Caki2 (cell line): ENCODE results near the gene TCF20. TPM values are rescaled to one million over a fixed set of nuclear protein-coding genes. Genes with fewer than 3 reads are reported as not detected.

Experiments used
- DNase-seq: peaks from one replicate; pipeline ENCODE4 v3.0.0-alpha.2; 2015; ENCODE audit warnings: low read depth
- in situ Hi-C: cut with HindIII; loops from 2 replicates; pipeline ENCODE4 v1.10.0; 2016; ENCODE audit warnings: low sequenced_read_pairs, low pct_unique_long_range_greater_than_20kb, mixed read lengths
- total RNA-seq: library from RNA; depleted of rRNA; stranded (reverse); fragments of >200 nt; shearing (Covaris generic); gene quantifications from 2 replicates; pipeline ENCODE4 v1.2.3, GENCODE V29; 2014; ENCODE audit warnings: low replicate concordance; rRNA removed

The TCF20 gene
- total RNA-seq, 1 experiment from 2014 or later, result 16.9 TPM

DNA sequence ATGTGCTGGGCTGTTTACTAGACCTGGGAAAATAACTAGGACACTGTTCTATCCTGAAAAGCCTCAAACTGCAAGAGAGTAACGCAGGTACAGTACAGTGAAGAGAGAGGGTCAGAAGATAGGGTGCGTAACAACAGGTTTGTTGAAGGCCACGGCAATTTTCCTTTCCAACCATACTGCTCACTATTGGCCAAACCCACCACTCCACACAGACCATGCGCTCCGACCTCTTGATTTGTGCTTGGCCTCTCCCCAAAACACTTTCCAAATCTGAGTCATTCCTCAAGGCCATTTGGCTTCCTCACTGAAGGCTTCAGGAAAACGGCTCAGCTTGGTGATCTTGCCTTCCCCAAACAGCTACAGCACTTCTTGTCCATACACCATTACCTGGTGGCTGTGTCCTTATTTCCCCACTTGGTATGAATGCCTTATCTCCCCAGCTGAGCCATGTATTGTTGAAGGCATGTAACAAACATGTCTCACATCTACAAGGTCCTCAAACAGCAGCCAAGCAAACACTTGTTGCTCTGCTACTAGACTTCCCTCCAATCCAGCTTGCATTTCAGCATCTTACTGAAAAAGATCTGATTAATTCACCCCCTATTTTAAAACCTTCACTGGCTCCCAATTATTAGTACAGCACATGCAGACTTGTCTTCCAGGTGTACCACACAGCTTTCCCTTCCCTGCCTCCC lies 40.9 kb downstream of the TCF20 start:
- DNase-seq, result no peak
- in situ Hi-C loops, result no loop called here

DNA sequence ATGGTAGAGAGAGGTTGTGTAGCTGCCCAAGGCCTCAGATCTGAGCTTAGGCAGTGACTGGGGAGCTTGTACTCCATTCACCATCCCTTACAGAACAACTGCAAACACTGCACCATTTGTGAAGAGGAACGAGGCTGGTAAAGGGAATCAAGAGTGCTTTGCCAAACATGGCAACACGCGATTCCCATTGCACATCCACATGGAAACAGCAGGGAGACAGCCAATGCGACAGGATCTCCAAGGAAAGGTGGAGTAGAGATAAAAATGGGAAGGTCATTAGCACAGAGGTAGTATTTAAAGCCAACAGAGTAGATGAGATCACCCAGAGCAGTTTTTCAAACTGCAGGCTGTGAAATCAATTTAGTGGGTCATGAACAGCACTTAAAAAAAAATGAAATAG lies 42.0 kb downstream of the TCF20 start:
- in situ Hi-C loops, result no loop called here
- DNase-seq, result no peak

DNA sequence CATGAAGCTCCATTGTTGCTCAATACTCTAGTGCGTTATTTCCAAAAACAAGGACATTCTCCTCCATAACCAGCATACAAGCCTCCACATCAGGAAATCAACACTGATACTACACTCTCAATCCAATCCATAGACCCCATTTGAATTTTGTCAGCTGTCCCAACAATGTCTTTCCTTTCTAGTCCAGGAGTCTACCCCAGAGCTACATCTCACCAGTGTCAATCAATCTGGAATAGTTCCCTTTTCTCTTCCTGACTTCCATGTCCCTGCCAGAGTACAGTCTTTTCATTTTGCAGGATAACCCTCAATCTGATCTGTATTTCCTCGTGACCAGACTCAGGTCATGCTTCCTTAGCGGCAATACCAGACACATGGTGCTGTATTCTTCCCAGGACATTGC lies 43.0 kb downstream of the TCF20 start:
- in situ Hi-C loops, result no loop called here
- DNase-seq, result no peak

DNA sequence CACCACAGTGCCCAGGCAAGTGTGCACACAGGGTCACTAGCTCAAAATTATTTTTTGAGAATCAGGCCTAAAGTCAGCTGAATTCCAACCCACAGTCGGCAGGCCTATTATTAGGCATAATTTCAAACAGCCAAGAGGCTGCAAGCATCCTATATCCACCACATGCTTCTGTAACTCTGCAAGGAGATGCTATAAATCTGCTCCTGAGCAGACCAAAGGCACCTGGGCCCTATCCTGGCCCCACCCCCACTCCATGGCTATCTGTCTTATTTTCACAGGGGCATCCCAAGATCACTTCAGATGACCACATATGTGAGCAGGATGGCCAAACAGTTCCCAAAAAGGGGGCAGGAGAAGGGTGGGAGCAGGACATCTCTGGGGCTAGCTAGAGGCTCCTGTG lies 44.6 kb downstream of the TCF20 start:
- DNase-seq, result no peak
- in situ Hi-C loops, result no loop called here

DNA sequence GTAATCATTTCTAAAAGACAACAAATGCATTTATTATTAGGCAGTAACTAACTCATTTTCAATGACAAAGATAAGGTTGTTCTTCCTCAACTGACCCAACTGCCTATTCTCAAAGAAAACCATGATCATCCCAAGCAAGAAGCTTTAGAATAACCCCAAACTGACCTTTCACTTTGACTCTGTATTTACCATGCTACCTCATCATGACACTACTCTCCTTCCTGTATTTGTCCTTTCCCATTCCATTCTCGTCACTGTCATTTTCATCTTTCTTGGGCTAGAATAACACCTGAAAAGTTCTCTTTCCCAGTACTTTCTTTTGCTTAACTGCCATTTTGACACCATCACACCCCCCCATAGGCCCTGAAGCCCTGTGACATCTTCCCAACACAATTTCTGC lies 48.3 kb downstream of the TCF20 start:
- DNase-seq, result no peak
- in situ Hi-C loops, result no loop called here

Other genes starting within 250 kb of the TCF20 start
- gene NAGA, start 199.8 kb downstream of the TCF20 start, total RNA-seq, result 41.4 and 63.2 TPM in 2 replicates
- gene PHETA2, start 196.4 kb downstream of the TCF20 start, total RNA-seq, result not detected in 2 replicates
- gene SMDT1, start 191.0 kb downstream of the TCF20 start, total RNA-seq, result 18.9 and 19.9 TPM in 2 replicates
- gene NDUFA6, start 179.9 kb downstream of the TCF20 start, total RNA-seq, result 109 and 139 TPM in 2 replicates
- not detected in 2 replicates for gene CYP2D6, start 139.8 kb downstream of the TCF20 start, total RNA-seq
- gene NFAM1, start 161.8 kb upstream of the TCF20 start, total RNA-seq, result 0.03 and 0.17 TPM in 2 replicates
- 56.6 and 77.4 TPM in 2 replicates for gene RRP7A, start 249.1 kb upstream of the TCF20 start, total RNA-seq